ENCODE data around the gene RNF130. TPM values are rescaled to one million over a fixed set of nuclear protein-coding genes. Genes with fewer than 3 reads are reported as not detected.

Gene RNF130
- total and polyA plus RNA-seq, 9 of the 15 experiments (the other 6 are each of a cell fraction or from before 2014, with no cell fraction given): 5.8 to 39.4 (median 27.1) TPM

GRCh38 chr5:180115326-180116076 is 43.9 kb upstream of the RNF130 start (continued):
- TF ChIP-seq YY1 (IDR thresholded peaks at IDR 0.05; ENCODE audit: borderline replicate concordance in 1 of 3, control insufficient read depth in 1 of 3, extremely low read depth in 1 of 3, insufficient read depth in 3 of 3, insufficient read length in 1 of 3, insufficient replicate concordance in 2 of 3, low read depth in 1 of 3, low read length in 2 of 3): no peak
- no peak for TF ChIP-seq KLF16 (IDR thresholded peaks at IDR 0.05)
- TF ChIP-seq CEBPB (tag; IDR thresholded peaks at IDR 0.05): no peak

GRCh38 chr5:180114304-180115003 is 42.9 kb upstream of the RNF130 start:
- Histone ChIP-seq H3K36me3 (ENCODE audit: control insufficient read depth, insufficient read depth, low read length) (no peaks in the 10 kb centered on the region), H4K20me1 (replicated peaks; ENCODE audit: control insufficient read depth, insufficient read depth, low read length) (no peaks in the 10 kb centered on the region), H3K4me1 (replicated peaks in 1 of 2; ENCODE audit: control insufficient read depth in 2 of 2, insufficient read depth in 2 of 2, low read length in 2 of 2) (peaks cover 0 to 37% of the 10 kb centered on the region in 2 experiments; a peak in 4 of 5 replicates), H3K9me3 (replicated peaks; ENCODE audit: control insufficient read depth, insufficient read depth, low read depth, low read length) (no peaks in the 10 kb centered on the region), H3K4me3 (no peak overlapping the region), H3K9ac (ENCODE audit: insufficient read depth in 1 of 2, low read depth in 2 of 2, low read length in 2 of 2) (no peak overlapping the region), H3K9me1 (ENCODE audit: control insufficient read depth, insufficient read depth, low read length) (no peaks in the 10 kb centered on the region), H3K4me2 (ENCODE audit: insufficient read depth, low read length) (no peak overlapping the region), H3K79me2 (ENCODE audit: control insufficient read depth, insufficient read depth, low read length) (no peaks in the 10 kb centered on the region), H3K27ac (ENCODE audit: extremely low read depth, low read depth, low read length) (no peak overlapping the region), H3K27me3 (ENCODE audit: control insufficient read depth in 2 of 2, insufficient read depth in 2 of 2, low read length in 2 of 2) (peaks cover 0 to 19% of the 10 kb centered on the region in 2 experiments; a peak in 2 of 5 replicates), H2AFZ (ENCODE audit: low read depth, low read length) (no peak overlapping the region)
- POLR2A ChIA-PET: no interaction called here
- no peak for DNase-seq (ENCODE audit: extremely low read depth in 1 of 4, low spot score in 3 of 4)
- in situ Hi-C loops (cut with MboI) (no loop called here), intact Hi-C loops (cut with micrococcal nuclease) (no loop called here)
- CTCF ChIA-PET (ENCODE audit: low intra/inter-chr PET ratio): no interaction called here
- 39% methylated on average over 17 of the region's 23 CpGs for WGBS (ENCODE audit: insufficient coverage, low coverage, missing lambda C conversion rate)
- no TSS peak for BruUV-seq (replicated peaks)
- no peak for ATAC-seq
- FAIRE-seq: no peak
- TF ChIP-seq FOXA3 (CRISPR knock-in tag; conservative IDR thresholded peaks at IDR 0.05 in 1 of 2, IDR thresholded peaks at IDR 0.05 in 1 of 2) (no peak), MAFK (IDR thresholded peaks at IDR 0.05; ENCODE audit: low read length) (peak; percentile 15; the same call in 1 of the 2 replicates), NFE2 (IDR thresholded peaks at IDR 0.05; ENCODE audit: low read depth) (peak; percentile 52; the same call in 1 of the 2 replicates), KLF16 (IDR thresholded peaks at IDR 0.05) (no peak), ZMIZ1 (IDR thresholded peaks at IDR 0.05; ENCODE audit: low read depth in 2 of 2, low read length in 2 of 2) (no peak)
